ENCODE measurements around the gene ATG10.

- no peak for TF ChIP-seq CTCF (IDR thresholded peaks at IDR 0.05)
- TF ChIP-seq POLR2A (IDR thresholded peaks at IDR 0.05): no peak
Observed at GRCh38 chr5:82115858-82116257, 144.0 kb downstream of the ATG10 start.

Measured in uterus (tissue), 2 donors.